ENCODE results near the gene RAB39B. TPM values are rescaled to one million over a fixed set of nuclear protein-coding genes. Genes with fewer than 3 reads are reported as not detected.

The RAB39B gene
- total and polyA plus RNA-seq, 10 of the 15 experiments (the other 5 are each of a cell fraction or from before 2014, with no cell fraction given), result 1.6 to 8.6 (median 6.7) TPM

DNA sequence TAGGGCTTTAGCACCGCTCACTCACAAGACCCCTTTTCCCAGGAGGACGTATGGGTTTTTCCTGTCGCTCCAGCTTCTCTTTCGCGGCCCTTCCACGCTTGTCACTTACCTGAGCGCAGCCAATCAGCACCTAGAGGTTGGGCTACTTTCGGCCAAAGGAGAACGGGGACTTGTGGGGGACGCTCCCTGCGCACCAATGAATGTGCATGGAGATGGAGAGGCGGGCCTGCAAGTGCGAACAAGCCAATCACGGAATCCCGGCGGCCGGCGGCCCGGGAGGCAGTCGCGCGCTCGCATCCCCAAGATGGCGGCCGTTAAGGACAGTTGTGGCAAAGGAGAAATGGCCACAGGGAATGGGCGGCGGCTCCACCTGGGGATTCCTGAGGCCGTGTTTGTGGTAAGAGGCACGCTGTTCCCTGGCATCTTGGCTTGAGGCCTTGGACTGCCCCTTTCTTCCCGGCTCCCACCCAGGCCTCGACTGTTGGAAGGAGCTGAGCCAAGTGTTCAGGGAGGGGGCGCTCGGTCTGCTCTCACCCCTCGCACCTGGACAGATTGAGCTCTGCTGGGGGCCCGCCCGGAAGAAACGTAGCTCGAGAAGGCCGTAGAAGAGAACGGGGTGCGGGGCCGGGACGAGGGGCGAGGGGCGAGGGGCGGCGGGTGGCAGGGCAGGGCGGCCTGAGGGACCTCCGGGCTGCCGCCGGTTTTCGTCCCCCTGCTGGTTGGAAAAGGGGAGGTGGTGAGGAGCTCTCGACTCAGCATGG is 47.9 kb downstream of the RAB39B start, which contains the start of gene VBP1:
TSS of gene VBP1 (plus strand) at position 282 of the 761 bp plus-strand sequence. CDS start at position 305, 23 bp downstream.
- Histone ChIP-seq H3K4me2 (ENCODE audit: control insufficient read depth, insufficient read depth) (peak within 1 kb of the TSS; percentile 84), H3K9ac (ENCODE audit: control insufficient read depth, insufficient read depth, low read length) (peak within 1 kb of the TSS; percentile 86), H3K79me2 (ENCODE audit: control insufficient read depth, insufficient read depth, low read length) (peaks cover 28% of the 10 kb centered on the region), H3K9me3 (replicated peaks; ENCODE audit: control insufficient read depth, insufficient read depth, low read length) (no peaks in the 10 kb centered on the region; the same call in 1 of the 3 replicates), H3K36me3 (ENCODE audit: control insufficient read depth in 2 of 2, insufficient read depth in 2 of 2, low read length in 1 of 2) (no peaks in the 10 kb centered on the region), H4K20me1 (ENCODE audit: control insufficient read depth, insufficient read depth) (no peaks in the 10 kb centered on the region), H2AFZ (ENCODE audit: control insufficient read depth, low read depth, low read length) (peak within 1 kb of the TSS; percentile 90), H3K27me3 (replicated peaks in 1 of 2; ENCODE audit: control insufficient read depth in 2 of 2, insufficient read depth in 2 of 2, low read length in 1 of 2) (no peaks in the 10 kb centered on the region), H3K4me1 (ENCODE audit: control insufficient read depth, insufficient read depth, low read length) (no peaks in the 10 kb centered on the region), H3K4me3 (peak within 1 kb of the TSS; percentile 67), H3K27ac (ENCODE audit: control insufficient read depth, insufficient read depth) (peak within 1 kb of the TSS; percentile 82)
- peak; percentile 41 for FAIRE-seq
- WGBS (ENCODE audit: insufficient coverage, insufficient replicate concordance, low lambda C conversion rate, missing lambda C conversion rate), result 41% methylated on average over 50 of the region's 53 CpGs
- intact Hi-C loops (cut with micrococcal nuclease; ENCODE audit: unreplicated experiment) (loop anchor here (1.0 to 10.0 kb wide), 3 partner anchors 48 to 232 kb away; partner anchors contain the start of genes BRCC3, CMC4, MTCP1 and RAB39B), in situ Hi-C loops (cut with MboI) (loop anchor here (5.0 kb wide), 1 partner anchor 51 kb away; no protein-coding TSS in a partner anchor)
- ChIA-PET SMC1A (ENCODE audit: uncharacterized antibody, unreplicated experiment) (interaction anchor here (0.6 to 2.0 kb wide), 4 partner anchors 11 to 77 kb away, joined by 3 to 10 read pairs (median 4); no protein-coding TSS in a partner anchor), CTCF (interaction anchor here (0.7 to 1.7 kb wide), 8 partner anchors 10 to 425 kb away, joined by 3 to 6 read pairs (median 3); no protein-coding TSS in a partner anchor), POLR2A (interaction anchor here (0.7 to 2.1 kb wide), 4 partner anchors 8 to 395 kb away, joined by 3 to 11 read pairs (median 3); no protein-coding TSS in a partner anchor), RAD21 (ENCODE audit: unreplicated experiment) (interaction anchor here (1.0 to 2.8 kb wide), 7 partner anchors 13 to 117 kb away, joined by 3 to 16 read pairs (median 4); partner anchors contain the start of gene RAB39B)
- peak; percentile 97 for ATAC-seq
- no TSS peak for BruUV-seq (replicated peaks)
- peak; percentile 84 for DNase-seq (ENCODE audit: low read depth, low spot score)
- TF ChIP-seq YBX1 (IDR thresholded peaks at IDR 0.05), result no peak
- TF ChIP-seq POU2F2 (IDR thresholded peaks at IDR 0.05; ENCODE audit: borderline replicate concordance, low read depth, low read length), result no peak
- no peak for TF ChIP-seq RAD21 (IDR thresholded peaks at IDR 0.05; ENCODE audit: insufficient read depth, low read depth, low read length)
- TF ChIP-seq, protein P1, sequence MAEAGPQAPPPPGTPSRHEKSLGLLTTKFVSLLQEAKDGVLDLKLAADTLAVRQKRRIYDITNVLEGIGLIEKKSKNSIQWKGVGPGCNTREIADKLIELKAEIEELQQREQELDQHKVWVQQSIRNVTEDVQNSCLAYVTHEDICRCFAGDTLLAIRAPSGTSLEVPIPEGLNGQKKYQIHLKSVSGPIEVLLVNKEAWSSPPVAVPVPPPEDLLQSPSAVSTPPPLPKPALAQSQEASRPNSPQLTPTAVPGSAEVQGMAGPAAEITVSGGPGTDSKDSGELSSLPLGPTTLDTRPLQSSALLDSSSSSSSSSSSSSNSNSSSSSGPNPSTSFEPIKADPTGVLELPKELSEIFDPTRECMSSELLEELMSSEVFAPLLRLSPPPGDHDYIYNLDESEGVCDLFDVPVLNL (IDR thresholded peaks at IDR 0.05; ENCODE audit: low read depth, low read length), result no peak
- no peak for TF ChIP-seq EP300 (IDR thresholded peaks at IDR 0.05; ENCODE audit: borderline replicate concordance in 1 of 2, control insufficient read depth in 1 of 2, low read depth in 2 of 2, low read length in 2 of 2)
- TF ChIP-seq, protein P2, sequence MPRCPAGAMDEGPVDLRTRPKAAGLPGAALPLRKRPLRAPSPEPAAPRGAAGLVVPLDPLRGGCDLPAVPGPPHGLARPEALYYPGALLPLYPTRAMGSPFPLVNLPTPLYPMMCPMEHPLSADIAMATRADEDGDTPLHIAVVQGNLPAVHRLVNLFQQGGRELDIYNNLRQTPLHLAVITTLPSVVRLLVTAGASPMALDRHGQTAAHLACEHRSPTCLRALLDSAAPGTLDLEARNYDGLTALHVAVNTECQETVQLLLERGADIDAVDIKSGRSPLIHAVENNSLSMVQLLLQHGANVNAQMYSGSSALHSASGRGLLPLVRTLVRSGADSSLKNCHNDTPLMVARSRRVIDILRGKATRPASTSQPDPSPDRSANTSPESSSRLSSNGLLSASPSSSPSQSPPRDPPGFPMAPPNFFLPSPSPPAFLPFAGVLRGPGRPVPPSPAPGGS (IDR thresholded peaks at IDR 0.05; ENCODE audit: borderline replicate concordance, insufficient read depth, low read depth, low read length, poor library complexity, severe bottlenecking), result no peak
- no peak; the same call in 1 of the 2 replicates for TF ChIP-seq PAX5 (IDR thresholded peaks at IDR 0.05; ENCODE audit: borderline replicate concordance, low read depth, low read length)
- no peak for TF ChIP-seq HDAC2 (IDR thresholded peaks at IDR 0.05)
- TF ChIP-seq TAF1 (IDR thresholded peaks at IDR 0.05; ENCODE audit: borderline replicate concordance, low read depth, low read length), result peak; percentile 75
- TF ChIP-seq, protein P3, sequence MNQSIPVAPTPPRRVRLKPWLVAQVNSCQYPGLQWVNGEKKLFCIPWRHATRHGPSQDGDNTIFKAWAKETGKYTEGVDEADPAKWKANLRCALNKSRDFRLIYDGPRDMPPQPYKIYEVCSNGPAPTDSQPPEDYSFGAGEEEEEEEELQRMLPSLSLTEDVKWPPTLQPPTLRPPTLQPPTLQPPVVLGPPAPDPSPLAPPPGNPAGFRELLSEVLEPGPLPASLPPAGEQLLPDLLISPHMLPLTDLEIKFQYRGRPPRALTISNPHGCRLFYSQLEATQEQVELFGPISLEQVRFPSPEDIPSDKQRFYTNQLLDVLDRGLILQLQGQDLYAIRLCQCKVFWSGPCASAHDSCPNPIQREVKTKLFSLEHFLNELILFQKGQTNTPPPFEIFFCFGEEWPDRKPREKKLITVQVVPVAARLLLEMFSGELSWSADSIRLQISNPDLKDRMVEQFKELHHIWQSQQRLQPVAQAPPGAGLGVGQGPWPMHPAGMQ (IDR thresholded peaks at IDR 0.05; ENCODE audit: borderline replicate concordance), result no peak
- TF ChIP-seq EED (IDR thresholded peaks at IDR 0.05; ENCODE audit: low read depth), result peak; percentile 42; the same call in 1 of the 2 replicates
- no peak for TF ChIP-seq ZNF384 (IDR thresholded peaks at IDR 0.05; ENCODE audit: borderline replicate concordance, low read depth, low read length)
- TF ChIP-seq, protein P4, sequence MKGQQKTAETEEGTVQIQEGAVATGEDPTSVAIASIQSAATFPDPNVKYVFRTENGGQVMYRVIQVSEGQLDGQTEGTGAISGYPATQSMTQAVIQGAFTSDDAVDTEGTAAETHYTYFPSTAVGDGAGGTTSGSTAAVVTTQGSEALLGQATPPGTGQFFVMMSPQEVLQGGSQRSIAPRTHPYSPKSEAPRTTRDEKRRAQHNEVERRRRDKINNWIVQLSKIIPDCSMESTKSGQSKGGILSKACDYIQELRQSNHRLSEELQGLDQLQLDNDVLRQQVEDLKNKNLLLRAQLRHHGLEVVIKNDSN (IDR thresholded peaks at IDR 0.05; ENCODE audit: borderline replicate concordance, extremely low read length, insufficient read depth, low read depth, low read length), result no peak
- TF ChIP-seq GABPA (IDR thresholded peaks at IDR 0.05; ENCODE audit: low read depth), result no peak
- no peak for TF ChIP-seq GATAD2B (conservative IDR thresholded peaks at IDR 0.05; ENCODE audit: low read depth)
- TF ChIP-seq RELA (IDR thresholded peaks at IDR 0.05; ENCODE audit: borderline replicate concordance, partially characterized antibody), result no peak
- TF ChIP-seq ZSCAN29 (IDR thresholded peaks at IDR 0.05), result no peak

Measured in GM12878 (cell line).